Measurements from ENCODE around the gene ABCA2.

ABCA2 gene

GRCh38 chr9:136996361-136997292, 31.4 kb downstream of the ABCA2 start, which contains the start of gene CLIC3:
Gene CLIC3 (minus strand): TSS chr9:136996568. CDS start chr9:136996543, 25 bp downstream.
- no peak for DNase-seq

- DNase-seq = no peak
These were observed 32.2 kb downstream of the ABCA2 start for GRCh38 chr9:136995772-136996311.

- DNase-seq = no peak
These were observed 32.7 kb downstream of the ABCA2 start for GRCh38 chr9:136995362-136995761.

- no peak for DNase-seq
These were observed 33.2 kb downstream of the ABCA2 start for GRCh38 chr9:136994888-136995230.

GRCh38 chr9:136994180-136994887, 33.7 kb downstream of the ABCA2 start:
- no peak for DNase-seq

- no peak for DNase-seq
These were observed 35.1 kb downstream of the ABCA2 start for GRCh38 chr9:136992819-136993369.

- peak; percentile 9 for DNase-seq
These were observed 35.8 kb downstream of the ABCA2 start, which contains the start of gene PAXX for GRCh38 chr9:136991993-136992818. Gene PAXX (plus strand): TSS chr9:136992422. CDS start chr9:136992444, 22 bp downstream.

GRCh38 chr9:136990242-136990911, 37.7 kb downstream of the ABCA2 start:
- DNase-seq = no peak

GRCh38 chr9:136988872-136989271, 39.2 kb downstream of the ABCA2 start:
- DNase-seq = no peak

- no peak for DNase-seq
These were observed 42.2 kb downstream of the ABCA2 start for GRCh38 chr9:136985853-136986252.

GRCh38 chr9:136985027-136985602, 42.9 kb downstream of the ABCA2 start:
- no peak for DNase-seq

- no peak for DNase-seq
These were observed 43.5 kb downstream of the ABCA2 start for GRCh38 chr9:136984464-136985026.

- DNase-seq = no peak
These were observed 44.3 kb downstream of the ABCA2 start for GRCh38 chr9:136983656-136984314.

GRCh38 chr9:136983167-136983566, 44.9 kb downstream of the ABCA2 start:
- DNase-seq = no peak

- no peak for DNase-seq
These were observed 45.6 kb downstream of the ABCA2 start, which contains the start of gene LCNL1 for GRCh38 chr9:136982232-136983051. Gene LCNL1 (plus strand): TSS chr9:136982993. CDS start chr9:136983587, 594 bp downstream.

- DNase-seq = no peak
These were observed 46.3 kb downstream of the ABCA2 start for GRCh38 chr9:136981588-136982231.

- DNase-seq = no peak
These were observed 47.2 kb downstream of the ABCA2 start for GRCh38 chr9:136980669-136981478.

Data from NCI-H187 treated with DMSO at 0.1 percent for 48 hours (cell line).